Measurements from ENCODE around the gene TREH.

DNA sequence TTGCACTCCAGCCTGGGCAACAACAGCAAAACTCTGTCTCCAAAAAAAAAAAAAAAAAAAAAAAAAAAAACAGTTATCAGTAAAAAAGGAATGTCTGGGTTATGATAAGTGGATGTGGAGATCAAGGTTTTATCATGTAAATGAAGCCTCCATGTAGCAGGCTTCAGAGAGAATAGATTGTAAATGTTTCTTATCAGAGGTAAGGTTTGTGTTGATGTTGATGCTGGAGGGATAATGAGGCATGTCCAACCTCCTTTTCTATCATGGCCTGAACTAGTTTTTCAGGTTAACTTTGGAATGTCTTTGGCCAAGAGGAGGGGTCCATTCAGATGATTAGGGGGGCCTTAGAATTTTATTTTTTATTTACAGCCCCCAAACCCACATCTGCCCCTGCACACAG is 35.4 kb upstream of the TREH start:
- TF ChIP-seq POLR2AphosphoS5 (IDR thresholded peaks at IDR 0.05), result no peak
- no peak for TF ChIP-seq POLR2A (IDR thresholded peaks at IDR 0.05)

Measured in prostate gland (tissue), 1 donor.